GM10248 (cell line): Measurements from ENCODE around the gene MAT2A.

ENCODE experiments used
- CTCF ChIA-PET: fragments of 300-600 bp; sonication (Branson Sonifier 250); formaldehyde crosslinking; extraction: SDS; loops from one replicate; lab custom pipeline; 2021; ENCODE audit warnings: antibody characterized with exemption; lab: Yijun Ruan, JAX
- POLR2A ChIA-PET: fragments of 350-650 bp; sonication (Branson Sonifier 250); formaldehyde crosslinking; extraction: SDS; loops from one replicate; lab custom pipeline; 2020; ENCODE audit warnings: antibody characterized with exemption; lab: Yijun Ruan, JAX
- DNase-seq: peaks from one replicate; pipeline ENCODE4 v3.0.0; 2012; ENCODE audit errors: extremely low spot score
- CTCF ChIP-seq: IDR thresholded peaks from 2 replicates; pipeline ENCODE4 v1.5.1; 2012; ENCODE audit warnings: mild to moderate bottlenecking, low read depth; ENCODE audit errors: extremely low read depth, missing control alignments, control extremely low read depth

Gene MAT2A

GRCh38 chr2:85545780-85546240 is 6.8 kb downstream of the MAT2A start:
- ChIA-PET POLR2A (interaction anchor here (0.6 to 9.2 kb wide), 6 partner anchors 8 to 199 kb away, joined by 3 to 198 read pairs (median 4); partner anchors contain the start of genes ELMOD3 and RETSAT), CTCF (interaction anchor here (1.2 to 14.3 kb wide), 5 partner anchors 6 to 181 kb away, joined by 4 to 180 read pairs (median 158); partner anchors contain the start of genes MAT2A and SH2D6)
- TF ChIP-seq CTCF = no peak
- DNase-seq = no peak

GRCh38 chr2:85547089-85547858 is 8.3 kb downstream of the MAT2A start:
- ChIA-PET POLR2A (interaction anchor here (0.6 to 12.1 kb wide), 5 partner anchors 5 to 52 kb away, joined by 4 to 198 read pairs (median 10); partner anchors contain the start of genes GGCX and MAT2A), CTCF (interaction anchor here (1.3 to 14.3 kb wide), 4 partner anchors 5 to 126 kb away, joined by 3 to 180 read pairs (median 169); partner anchors contain the start of genes MAT2A and SH2D6)
- no peak for DNase-seq
- no peak for TF ChIP-seq CTCF

- POLR2A ChIA-PET = interaction anchor here (0.5 to 12.1 kb wide), 4 partner anchors 5 to 45 kb away, joined by 4 to 198 read pairs (median 8); partner anchors contain the start of genes GGCX and MAT2A
- DNase-seq = no peak
Observed at GRCh38 chr2:85547859-85548607, 9.1 kb downstream of the MAT2A start.

GRCh38 chr2:85548608-85548900 is 9.6 kb downstream of the MAT2A start:
- no peak for DNase-seq
- no peak for TF ChIP-seq CTCF
- ChIA-PET CTCF (interaction anchor here (1.3 to 14.1 kb wide), 5 partner anchors 8 to 157 kb away, joined by 3 to 180 read pairs (median 85); partner anchors contain the start of genes GGCX, MAT2A and SH2D6), POLR2A (interaction anchor here (0.9 to 12.1 kb wide), 3 partner anchors 6 to 194 kb away, joined by 4 to 198 read pairs (median 10); partner anchors contain the start of genes ELMOD3, GGCX, MAT2A and RETSAT)

More at GRCh38 chr2:85547859-85548607, 9.1 kb downstream of the MAT2A start:
- CTCF ChIA-PET = interaction anchor here (1.3 to 14.1 kb wide), 5 partner anchors 8 to 157 kb away, joined by 3 to 180 read pairs (median 85); partner anchors contain the start of genes GGCX, MAT2A and SH2D6
- TF ChIP-seq CTCF = no peak

GRCh38 chr2:85549095-85549494 is 10.1 kb downstream of the MAT2A start:
- ChIA-PET CTCF (interaction anchor here (1.3 to 14.1 kb wide), 5 partner anchors 9 to 158 kb away, joined by 3 to 180 read pairs (median 85); partner anchors contain the start of genes GGCX, MAT2A and SH2D6), POLR2A (interaction anchor here (0.9 to 12.1 kb wide), 3 partner anchors 6 to 195 kb away, joined by 4 to 198 read pairs (median 10); partner anchors contain the start of genes ELMOD3, GGCX, MAT2A and RETSAT)
- DNase-seq = no peak
- TF ChIP-seq CTCF = no peak

- CTCF ChIA-PET = interaction anchor here (0.7 to 14.1 kb wide), 10 partner anchors 10 to 250 kb away, joined by 3 to 180 read pairs (median 6); partner anchors contain the start of genes GGCX, MAT2A and SH2D6
- no peak for TF ChIP-seq CTCF
- POLR2A ChIA-PET = interaction anchor here (1.2 to 12.1 kb wide), 3 partner anchors 7 to 195 kb away, joined by 3 to 198 read pairs (median 10); partner anchors contain the start of genes ELMOD3, GGCX, MAT2A and RETSAT
- DNase-seq = no peak
Observed at GRCh38 chr2:85549826-85550225, 10.9 kb downstream of the MAT2A start.
